HepG2 (cell line): ENCODE data around the gene PRUNE1. TPM values are rescaled to one million over a fixed set of nuclear protein-coding genes. Genes with fewer than 3 reads are reported as not detected.

Experiments
- BCL3 ChIP-seq: sonication (generic); formaldehyde crosslinking; IDR thresholded peaks from 2 replicates; pipeline ENCODE4 v1.5.1; 2020; ENCODE audit warnings: mild to moderate bottlenecking, missing genetic modification reagents, moderate library complexity
- BRCA1 ChIP-seq: sonication (generic); formaldehyde crosslinking; IDR thresholded peaks from 2 replicates; pipeline ENCODE4 v1.4.0; 2020; ENCODE audit warnings: missing genetic modification reagents
- CHD4 ChIP-seq: fragments of 200-600 bp; sonication (generic); IDR thresholded peaks from 2 replicates; pipeline ENCODE4 v1.7.0; 2017; ENCODE audit warnings: mild to moderate bottlenecking, low read length, borderline replicate concordance
- HOXA5 ChIP-seq: sonication (generic); formaldehyde crosslinking; IDR thresholded peaks from 2 replicates; pipeline ENCODE4 v1.4.0; 2020; ENCODE audit warnings: missing genetic modification reagents
- KLF15 ChIP-seq: sonication (generic); formaldehyde crosslinking; IDR thresholded peaks from 2 replicates; pipeline ENCODE4 v1.8.1; 2023; ENCODE audit warnings: borderline replicate concordance, mild to moderate bottlenecking, inconsistent platforms, missing genetic modification reagents, mixed read lengths
- KMT2A ChIP-seq: sonication (generic); formaldehyde crosslinking; IDR thresholded peaks from 2 replicates; pipeline ENCODE4 v1.4.0; 2020; ENCODE audit warnings: missing genetic modification reagents
- KMT2B ChIP-seq: IDR thresholded peaks from 2 replicates; pipeline ENCODE4 v1.6.1; 2016; ENCODE audit warnings: missing genetic modification reagents, missing compliant biosample characterization
- MAFG ChIP-seq: sonication (generic); formaldehyde crosslinking; IDR thresholded peaks from 2 replicates; pipeline ENCODE4 v1.5.1; 2020; ENCODE audit warnings: mild to moderate bottlenecking, missing genetic modification reagents
- NFATC3 ChIP-seq: sonication (generic); formaldehyde crosslinking; IDR thresholded peaks from 2 replicates; pipeline ENCODE4 v1.5.1; 2020; ENCODE audit warnings: mild to moderate bottlenecking, missing genetic modification reagents
- POLR2AphosphoS2 ChIP-seq: IDR thresholded peaks from 2 replicates; pipeline ENCODE4 v1.6.1; 2011; ENCODE audit warnings: low read depth, low read length, improper control_type of control experiment
- RFX3 ChIP-seq: IDR thresholded peaks from 2 replicates; pipeline ENCODE4 v1.6.1; 2016; ENCODE audit warnings: missing biosample characterization, missing genetic modification reagents
- SALL2 ChIP-seq: sonication (generic); formaldehyde crosslinking; IDR thresholded peaks from 2 replicates; pipeline ENCODE4 v1.8.1; 2023; ENCODE audit warnings: mild to moderate bottlenecking, missing genetic modification reagents, inconsistent platforms
- SMYD3 ChIP-seq: sonication (generic); formaldehyde crosslinking; IDR thresholded peaks from 2 replicates; pipeline ENCODE4 v1.8.1; 2023; ENCODE audit warnings: mild to moderate bottlenecking, missing genetic modification reagents
- SOX6 ChIP-seq, 2 experiments: fragments of 450-650 bp in 1 of 2; sonication (generic) in 1 of 2; formaldehyde crosslinking in 1 of 2; IDR thresholded peaks; 2 replicates each; pipeline versions ENCODE4 v1.4.0 to v1.6.1; 2017 to 2020; ENCODE audit warnings: antibody characterized with exemption in 1 of 2, mild to moderate bottlenecking in 1 of 2, missing genetic modification reagents in 1 of 2
- TGIF2 ChIP-seq: IDR thresholded peaks from 2 replicates; pipeline ENCODE4 v1.6.1; 2016; ENCODE audit warnings: control low read depth, missing compliant biosample characterization
- YY1 ChIP-seq: IDR thresholded peaks from 2 replicates; pipeline ENCODE4 v1.6.1; 2011; ENCODE audit warnings: low read length, low read depth, moderate library complexity, mild to moderate bottlenecking; ENCODE audit not compliant: insufficient read depth, insufficient replicate concordance
- ZFP36L1 ChIP-seq: sonication (generic); formaldehyde crosslinking; IDR thresholded peaks from 2 replicates; pipeline ENCODE4 v1.8.0; 2022; ENCODE audit warnings: mild to moderate bottlenecking, missing genetic modification reagents, moderate library complexity
- ZNF615 ChIP-seq: sonication (generic); formaldehyde crosslinking; IDR thresholded peaks from 2 replicates; pipeline ENCODE4 v1.5.0; 2020; ENCODE audit warnings: mild to moderate bottlenecking, missing genetic modification reagents, borderline replicate concordance
- ZNF772 ChIP-seq: sonication (generic); formaldehyde crosslinking; IDR thresholded peaks from 2 replicates; pipeline ENCODE4 v1.5.0; 2020; ENCODE audit warnings: mild to moderate bottlenecking, missing genetic modification reagents
- ZNF773 ChIP-seq: sonication (generic); formaldehyde crosslinking; IDR thresholded peaks from 2 replicates; pipeline ENCODE4 v1.4.0; 2020; ENCODE audit warnings: missing genetic modification reagents, borderline replicate concordance
- polyA plus RNA-seq, 8 experiments: library from polyadenylated mRNA; depleted of rRNA in 3 of 8; stranded (reverse) in 7 of 8; unstranded in 1 of 8; fragments of >200 nt; fragmentation: Illumina TruSeq in 4 of 8; extraction: Trizol in 4 of 8; gene quantifications; 2 replicates each; pipeline versions ENCODE4 v1.2.1 to v1.2.3, GENCODE V29; 2011 to 2016; ENCODE audit warnings: low read depth in 4 of 8, missing spikeins in 1 of 8, mixed read lengths in 1 of 8; ENCODE audit not compliant: insufficient read depth in 1 of 8
- total RNA-seq, 5 experiments: library from RNA; depleted of rRNA; stranded (reverse); fragments of >200 nt; fragmentation: Illumina TruSeq; extraction: Trizol; gene quantifications; 2 replicates each; pipeline ENCODE4 v1.2.3, GENCODE V29; 2016; ENCODE audit warnings: low read depth in 1 of 5
- TF ChIP-seq, protein P1 (sequence below): sonication (generic); formaldehyde crosslinking; IDR thresholded peaks from 2 replicates; pipeline ENCODE4 v1.4.0; 2020; ENCODE audit warnings: missing genetic modification reagents

The PRUNE1 gene
- total and polyA plus RNA-seq, 2 of the 13 experiments (the other 11 are each of a cell fraction or from before 2014, with no cell fraction given), result 19.0 to 31.9 TPM

DNA sequence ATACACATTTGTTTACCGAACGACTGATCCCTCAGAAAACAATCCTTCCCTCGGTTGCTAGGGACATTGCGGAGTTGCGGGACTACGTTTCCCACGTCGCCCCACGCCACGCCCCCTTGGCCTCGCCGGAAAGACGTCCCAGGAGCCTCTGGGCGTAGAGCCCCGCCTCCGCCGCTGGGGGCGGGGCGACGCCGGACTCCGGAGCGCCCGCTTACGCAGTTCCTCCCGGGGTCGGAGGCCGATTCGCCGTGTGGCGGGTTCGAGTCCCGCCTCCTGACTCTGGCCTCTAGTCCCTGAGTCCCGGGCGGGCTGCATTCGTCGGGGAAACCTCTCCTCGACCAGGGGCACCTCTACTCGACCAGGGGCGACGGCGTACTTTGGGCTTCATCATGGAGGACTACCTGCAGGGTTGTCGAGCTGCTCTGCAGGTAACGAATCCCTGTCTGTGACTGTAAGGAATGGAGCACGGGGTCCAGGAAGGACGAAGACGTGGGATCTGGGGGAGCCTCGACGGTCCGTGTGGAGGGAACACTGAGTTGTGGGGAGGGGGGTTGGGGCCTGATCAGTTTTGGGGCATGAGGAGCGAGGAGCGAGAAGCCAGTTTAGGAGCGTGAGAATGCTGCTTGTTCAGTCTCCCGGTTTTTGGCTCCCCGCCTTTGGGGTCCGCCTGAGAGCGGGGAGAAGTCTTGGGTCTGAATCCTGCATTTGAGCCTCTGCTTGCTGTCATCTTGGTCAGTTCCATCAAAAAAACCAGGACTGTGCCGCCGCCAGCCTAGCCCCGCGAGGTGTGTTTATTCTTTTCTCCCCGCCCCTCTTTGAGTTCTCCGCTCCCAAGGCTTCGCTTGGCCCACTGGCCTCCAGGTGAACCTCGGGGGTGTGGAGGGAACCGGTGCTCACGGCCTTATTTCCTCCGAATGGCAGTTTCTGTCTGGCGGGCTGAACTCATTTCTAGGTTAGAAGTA lies at the start of gene PRUNE1 (continued):
- peak; percentile 73 for TF ChIP-seq YY1
- no peak for TF ChIP-seq KLF15 (CRISPR knock-in tag)
- TF ChIP-seq MAFG (CRISPR knock-in tag), result no peak
- peak; percentile 13; the same call in 1 of the 2 replicates for TF ChIP-seq TGIF2 (CRISPR knock-in tag)
- TF ChIP-seq KMT2A (CRISPR knock-in tag), result peak; percentile 38; the same call in 1 of the 2 replicates
- TF ChIP-seq RFX3 (CRISPR knock-in tag), result peak; percentile 66
- TF ChIP-seq CHD4, result peak; percentile 82; the same call in 1 of the 2 replicates
- peak; percentile 24; the same call in 1 of the 2 replicates for TF ChIP-seq BCL3 (CRISPR knock-in tag)
- peak; percentile 52 for TF ChIP-seq KMT2B (CRISPR knock-in tag)
- TF ChIP-seq ZFP36L1 (CRISPR knock-in tag), result peak; percentile 72; the same call in 1 of the 2 replicates
- TF ChIP-seq, protein P1, sequence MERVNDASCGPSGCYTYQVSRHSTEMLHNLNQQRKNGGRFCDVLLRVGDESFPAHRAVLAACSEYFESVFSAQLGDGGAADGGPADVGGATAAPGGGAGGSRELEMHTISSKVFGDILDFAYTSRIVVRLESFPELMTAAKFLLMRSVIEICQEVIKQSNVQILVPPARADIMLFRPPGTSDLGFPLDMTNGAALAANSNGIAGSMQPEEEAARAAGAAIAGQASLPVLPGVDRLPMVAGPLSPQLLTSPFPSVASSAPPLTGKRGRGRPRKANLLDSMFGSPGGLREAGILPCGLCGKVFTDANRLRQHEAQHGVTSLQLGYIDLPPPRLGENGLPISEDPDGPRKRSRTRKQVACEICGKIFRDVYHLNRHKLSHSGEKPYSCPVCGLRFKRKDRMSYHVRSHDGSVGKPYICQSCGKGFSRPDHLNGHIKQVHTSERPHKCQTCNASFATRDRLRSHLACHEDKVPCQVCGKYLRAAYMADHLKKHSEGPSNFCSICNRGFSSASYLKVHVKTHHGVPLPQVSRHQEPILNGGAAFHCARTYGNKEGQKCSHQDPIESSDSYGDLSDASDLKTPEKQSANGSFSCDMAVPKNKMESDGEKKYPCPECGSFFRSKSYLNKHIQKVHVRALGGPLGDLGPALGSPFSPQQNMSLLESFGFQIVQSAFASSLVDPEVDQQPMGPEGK (CRISPR knock-in tag), result peak; percentile 48
- no peak for TF ChIP-seq NFATC3 (CRISPR knock-in tag)
- TF ChIP-seq BRCA1 (CRISPR knock-in tag), result peak; percentile 86; the same call in 1 of the 2 replicates
- peak; percentile 62; the same call in 1 of the 2 replicates for TF ChIP-seq ZNF615 (CRISPR knock-in tag)
- TF ChIP-seq SALL2 (CRISPR knock-in tag), result peak; percentile 79
- TF ChIP-seq ZNF772 (CRISPR knock-in tag), result peak; percentile 56; the same call in 1 of the 2 replicates
- TF ChIP-seq SMYD3, result no peak
- no peak for TF ChIP-seq SOX6 (IDR thresholded peaks at IDR 0.05)
- peak; percentile 69; the same call in 1 of the 2 replicates for TF ChIP-seq SOX6 (CRISPR knock-in tag; IDR thresholded peaks at IDR 0.05)
- peak; percentile 30; the same call in 1 of the 2 replicates for TF ChIP-seq ZNF773 (CRISPR knock-in tag)
- no peak for TF ChIP-seq POLR2AphosphoS2
- TF ChIP-seq HOXA5 (CRISPR knock-in tag), result peak; percentile 73; the same call in 1 of the 2 replicates
